HG03196 (cell line): ENCODE results near the gene NOL9.

Source experiments
- ATAC-seq: cut with Tn5 transposase; IDR thresholded peaks from one replicate; pipeline ENCODE4 v1.9.1; 2021; ENCODE audit not compliant: unreplicated experiment

Gene NOL9

DNA sequence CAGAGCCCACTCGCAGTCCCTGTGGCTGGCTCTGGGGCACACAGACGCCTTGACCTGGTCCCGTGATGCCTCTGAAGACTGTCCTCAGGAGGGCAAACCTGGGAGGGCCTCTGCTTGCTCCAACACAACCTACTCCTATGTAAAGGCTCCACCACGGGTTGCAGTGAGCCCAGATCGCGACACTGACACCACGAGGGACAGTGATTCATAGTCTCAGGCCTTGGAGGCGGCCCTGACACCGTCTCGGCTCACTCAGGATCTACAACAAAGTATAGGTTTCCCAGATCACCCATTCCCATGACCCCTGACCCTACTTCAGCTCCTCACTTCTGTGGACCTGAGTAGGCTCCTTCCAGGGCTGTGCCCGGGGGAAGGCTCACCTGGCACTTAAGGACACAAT, 28.0 kb downstream of the NOL9 start:
- no peak for ATAC-seq

DNA sequence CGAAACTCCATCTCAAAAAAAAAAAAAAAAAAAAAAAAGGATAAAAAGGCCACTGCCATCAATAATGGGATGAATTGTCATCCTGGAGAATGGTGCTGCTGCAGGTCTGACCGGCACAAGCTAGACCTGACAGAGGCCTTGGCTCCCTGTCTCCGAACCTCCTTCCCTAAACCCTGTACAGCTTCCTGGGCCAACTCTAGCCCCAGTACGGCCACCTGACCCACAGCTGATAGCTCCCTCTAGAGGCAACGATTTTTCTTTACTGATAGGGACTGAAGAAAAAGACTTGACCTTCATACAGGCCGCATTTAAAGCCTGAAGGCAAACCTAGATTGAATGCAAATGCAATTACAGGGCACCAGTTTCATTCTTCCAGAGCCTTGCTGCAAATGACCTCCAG, 30.7 kb downstream of the NOL9 start:
- no peak for ATAC-seq

DNA sequence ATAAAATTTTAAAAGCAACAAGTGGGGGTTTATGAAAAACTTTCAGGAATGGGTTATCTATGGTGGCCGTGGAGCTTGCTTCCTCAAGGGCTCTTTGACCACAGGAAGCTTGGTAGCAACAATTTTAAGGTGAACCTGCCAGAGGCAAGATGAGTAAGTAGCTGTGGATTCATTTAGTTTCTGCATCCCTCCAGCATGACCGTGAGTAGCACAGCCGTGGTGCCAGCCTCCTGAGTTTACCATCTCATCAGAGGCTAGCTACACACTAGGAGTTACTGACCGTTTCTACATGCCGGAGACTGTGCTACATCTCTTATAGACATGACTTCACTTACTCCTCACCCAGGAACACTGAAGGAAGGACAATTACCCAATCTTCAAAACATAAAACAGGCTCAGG, 32.8 kb downstream of the NOL9 start:
- no peak for ATAC-seq

DNA sequence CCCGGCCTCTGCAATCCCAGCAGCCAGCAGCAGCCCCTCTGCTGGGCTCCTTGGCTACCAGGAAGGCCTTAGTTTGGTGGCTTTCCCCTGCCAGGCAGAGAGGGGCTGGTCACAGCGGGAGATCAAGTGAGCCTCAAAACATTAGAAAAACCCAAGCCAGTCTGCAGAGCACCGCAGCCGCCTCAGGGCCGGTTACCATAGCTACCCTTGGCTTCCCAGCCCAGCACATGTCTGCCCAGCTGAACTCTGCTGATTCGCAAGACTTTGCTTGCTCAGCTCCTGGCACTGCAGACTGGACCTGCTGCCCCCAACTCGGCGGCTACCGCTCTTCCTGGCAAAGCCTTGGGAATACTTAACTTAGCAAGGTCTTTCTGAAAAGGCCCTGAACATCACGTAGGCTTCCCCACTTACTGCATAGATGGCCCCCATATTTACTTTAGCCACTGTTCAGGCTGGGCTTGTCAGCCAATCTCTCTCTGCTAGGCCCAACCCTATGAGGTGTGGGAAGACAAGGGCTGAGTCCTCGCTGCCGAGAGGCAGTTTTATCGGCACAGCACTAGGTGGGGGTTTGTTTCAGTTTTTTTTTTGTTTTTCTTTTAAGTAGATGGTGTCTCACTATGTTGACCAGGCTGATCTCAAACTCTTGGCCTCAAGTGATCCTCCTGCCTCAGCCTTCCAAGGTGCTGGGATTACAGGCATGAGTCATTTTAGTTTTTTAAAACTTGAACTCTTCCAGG, 34.2 kb downstream of the NOL9 start:
- no peak for ATAC-seq

DNA sequence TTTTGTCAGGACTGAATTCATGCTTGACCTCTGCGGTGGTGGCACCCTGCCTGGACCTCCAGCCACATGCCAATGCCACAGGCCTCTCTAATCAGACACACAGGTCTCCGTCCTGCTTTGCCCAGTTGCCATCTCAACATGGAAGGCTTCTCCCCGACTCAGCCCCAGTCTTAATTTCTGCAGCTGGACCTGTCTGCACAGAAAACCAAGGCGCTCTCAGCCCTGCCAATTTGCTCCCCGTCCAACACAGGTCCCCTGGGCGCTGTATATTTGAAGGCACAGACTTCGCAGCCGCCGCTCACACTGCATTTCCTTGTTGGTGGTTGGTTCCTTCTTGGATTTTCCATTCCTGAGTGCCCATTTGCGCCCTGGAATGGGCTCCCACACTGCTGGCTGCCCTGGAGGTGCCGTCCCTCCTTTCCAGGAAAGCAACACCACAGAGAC, 34.8 kb downstream of the NOL9 start:
- no peak for ATAC-seq

DNA sequence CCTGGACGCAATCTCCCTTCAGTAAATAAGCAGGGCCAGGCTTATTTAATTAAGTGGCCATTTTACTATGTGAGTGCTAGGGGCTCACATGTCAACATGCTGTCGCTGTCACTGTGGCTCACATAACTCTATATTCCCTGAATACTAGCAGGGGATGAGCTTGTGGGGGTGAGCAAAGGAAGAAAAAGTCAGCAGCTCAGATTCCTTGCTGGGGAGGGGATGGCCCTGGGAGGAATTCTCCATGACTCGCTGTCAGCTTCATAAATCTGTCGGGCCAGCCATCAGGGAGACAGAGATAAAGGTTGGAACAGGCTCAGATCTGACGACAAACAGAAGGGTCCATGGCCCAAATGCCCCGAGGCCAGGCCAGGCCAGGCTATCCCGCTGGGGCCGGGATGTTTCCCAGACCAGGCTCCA, 36.9 kb downstream of the NOL9 start:
- ATAC-seq = no peak

DNA sequence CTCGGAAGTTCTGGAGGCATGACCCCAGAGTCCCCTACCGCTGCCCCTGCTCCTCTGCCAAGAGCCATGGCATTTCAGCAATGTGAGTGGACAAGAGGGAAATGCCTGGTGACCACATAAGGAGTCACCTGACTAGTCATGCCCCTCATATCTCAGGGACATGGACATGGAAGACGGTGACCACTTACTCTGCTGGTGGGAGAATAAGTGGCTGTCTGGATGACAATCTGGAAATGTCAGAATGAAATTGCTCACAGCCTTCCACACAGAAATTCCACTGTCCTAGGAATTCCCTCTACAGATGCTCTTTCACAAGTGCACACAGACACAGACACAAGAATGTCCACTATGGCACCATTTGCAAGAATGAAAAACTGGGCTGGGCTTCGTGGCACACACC, 38.5 kb downstream of the NOL9 start:
- no peak for ATAC-seq

DNA sequence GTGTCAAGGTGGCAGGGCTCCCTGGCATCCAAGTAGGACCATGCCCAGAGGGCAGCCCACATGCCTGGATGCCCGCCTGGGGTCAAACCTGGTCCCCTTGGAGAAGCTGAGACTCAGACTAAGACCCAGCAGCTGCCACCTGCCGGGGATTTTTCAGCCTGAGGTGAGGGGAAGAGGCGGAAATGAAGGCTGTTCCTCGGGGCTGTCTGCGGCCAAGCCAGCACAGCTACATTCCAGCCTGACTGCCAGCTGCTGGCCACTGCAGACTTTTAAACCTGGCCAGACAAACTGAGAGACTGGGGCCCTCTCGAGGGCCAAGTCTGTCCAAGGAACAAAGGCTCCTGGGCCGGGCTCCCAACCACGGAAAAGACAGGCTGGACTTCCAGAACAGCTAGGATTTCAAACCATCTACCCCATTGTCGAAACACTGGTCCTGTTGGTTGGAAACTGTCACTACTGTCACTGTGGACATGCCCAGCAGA, 41.0 kb downstream of the NOL9 start:
- no peak for ATAC-seq

DNA sequence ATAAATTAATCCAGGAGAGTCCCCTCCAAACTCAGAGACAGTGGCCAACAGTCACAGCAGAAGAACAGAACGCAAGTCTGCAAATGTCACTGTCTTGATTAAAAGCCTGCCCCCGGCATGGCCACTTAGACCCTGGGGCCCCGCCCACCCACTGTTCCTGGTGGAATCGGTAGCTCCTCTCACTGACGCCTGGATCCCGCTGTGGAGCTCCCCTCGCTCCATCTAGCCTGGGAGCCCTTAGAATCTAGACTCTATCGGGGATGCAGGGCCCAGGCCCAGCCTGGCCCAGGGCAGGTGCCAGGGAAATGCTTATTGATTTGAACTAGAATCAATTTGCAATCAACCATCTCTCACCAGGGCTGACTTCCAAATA, 41.4 kb downstream of the NOL9 start:
- ATAC-seq = no peak

DNA sequence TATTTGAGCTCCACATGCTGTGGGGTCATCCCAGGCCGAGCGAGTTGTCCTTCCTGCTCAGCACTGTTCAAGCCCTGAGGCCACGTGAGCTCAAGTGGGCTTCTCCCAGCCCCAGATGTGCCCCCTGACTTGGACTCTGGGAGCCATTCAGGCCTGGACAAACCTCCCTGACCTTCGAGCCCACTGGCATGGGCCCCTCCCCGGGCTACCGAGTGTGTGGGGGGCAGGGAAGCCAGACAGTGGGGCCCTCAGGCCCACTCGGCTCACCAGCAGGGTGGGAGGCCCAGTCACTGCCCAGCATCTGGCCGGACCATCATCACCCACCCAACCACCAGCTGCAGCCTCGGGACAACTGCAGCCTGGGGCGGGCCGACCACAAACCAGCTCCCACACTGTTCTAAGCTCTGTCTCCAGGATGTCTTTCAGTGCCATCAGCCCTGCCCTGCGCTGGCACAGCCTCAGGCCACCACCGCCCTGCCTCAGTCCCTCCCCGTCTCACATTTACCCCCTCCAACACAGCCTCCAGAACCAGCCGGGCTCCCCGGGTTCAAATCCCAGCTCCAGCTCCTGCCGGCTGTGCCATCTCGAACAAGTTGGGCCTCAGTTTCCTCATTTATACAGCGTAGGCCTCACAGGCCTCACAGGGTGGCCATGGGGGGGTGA, 41.9 kb downstream of the NOL9 start:
- no peak for ATAC-seq

DNA sequence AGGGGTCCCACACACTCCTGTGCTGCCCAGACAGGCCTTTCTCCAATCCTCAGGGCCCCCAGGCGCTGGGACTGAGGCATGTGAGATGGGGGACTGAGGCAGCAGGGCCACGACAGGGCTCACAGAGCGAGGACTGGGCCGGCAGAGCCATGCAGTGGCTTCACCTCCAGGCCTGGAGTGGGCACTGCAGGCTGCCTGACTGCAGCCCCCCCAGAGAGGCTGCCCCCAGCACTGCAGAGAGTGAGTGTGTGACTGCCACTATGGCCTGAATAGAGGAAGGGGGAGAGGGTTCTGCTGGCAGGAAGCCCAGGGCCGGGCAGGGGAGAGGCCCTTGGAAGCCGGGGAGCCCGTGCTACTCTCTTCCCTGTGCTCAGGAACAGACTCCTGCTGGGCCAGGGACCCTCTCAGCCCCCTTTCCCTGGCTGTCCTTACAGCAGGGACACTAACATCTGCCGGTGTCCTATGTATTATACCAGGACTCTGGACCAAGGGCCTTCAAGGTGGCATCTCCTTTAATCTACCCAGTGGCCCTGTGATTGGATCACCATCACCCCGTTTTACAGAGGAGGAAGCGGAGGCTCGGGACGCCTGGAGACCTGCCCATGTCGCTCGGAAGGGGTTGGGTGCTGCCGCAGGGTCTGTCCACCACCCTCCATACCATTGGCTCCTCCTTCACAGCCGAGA, 42.6 kb downstream of the NOL9 start:
- no peak for ATAC-seq

DNA sequence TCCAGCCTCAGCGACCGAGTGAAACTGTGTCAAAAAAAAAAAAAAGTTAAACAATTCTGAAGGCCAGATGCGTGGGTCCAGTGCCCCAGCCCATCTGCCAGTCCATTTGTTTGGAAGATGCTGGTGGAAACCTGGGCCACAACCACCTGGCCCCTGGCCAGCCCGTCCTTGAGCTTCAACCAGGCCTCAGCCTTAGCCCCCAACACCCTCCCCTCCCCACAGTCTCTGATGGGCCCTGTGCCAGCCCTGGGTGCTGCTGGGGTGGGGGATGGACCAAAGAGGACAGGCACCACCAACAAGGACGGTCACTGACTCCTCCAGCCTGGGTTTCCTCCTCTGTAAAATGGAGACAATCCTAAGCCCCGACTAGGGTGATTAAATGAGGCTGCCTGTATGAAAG, 43.3 kb downstream of the NOL9 start:
- no peak for ATAC-seq

DNA sequence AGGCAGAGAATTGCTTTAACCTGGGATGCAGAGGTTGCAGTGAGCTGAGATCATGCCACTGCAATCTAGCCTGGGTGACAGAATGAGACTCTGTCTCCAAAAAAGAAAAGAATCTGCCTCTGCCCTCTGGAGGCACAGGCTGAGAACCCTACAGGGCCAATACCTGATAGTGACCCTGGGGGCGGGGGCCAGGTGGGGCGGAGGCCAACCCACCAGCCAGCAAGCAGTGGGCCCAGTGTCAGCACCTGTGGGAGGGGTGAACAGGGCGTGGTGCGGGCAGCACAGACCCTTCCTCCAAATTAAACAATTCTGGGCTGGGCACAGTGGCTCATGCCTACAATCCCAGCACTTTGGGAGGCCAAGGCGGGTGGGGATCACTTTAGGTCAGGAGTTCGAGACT, 43.8 kb downstream of the NOL9 start:
- no peak for ATAC-seq

DNA sequence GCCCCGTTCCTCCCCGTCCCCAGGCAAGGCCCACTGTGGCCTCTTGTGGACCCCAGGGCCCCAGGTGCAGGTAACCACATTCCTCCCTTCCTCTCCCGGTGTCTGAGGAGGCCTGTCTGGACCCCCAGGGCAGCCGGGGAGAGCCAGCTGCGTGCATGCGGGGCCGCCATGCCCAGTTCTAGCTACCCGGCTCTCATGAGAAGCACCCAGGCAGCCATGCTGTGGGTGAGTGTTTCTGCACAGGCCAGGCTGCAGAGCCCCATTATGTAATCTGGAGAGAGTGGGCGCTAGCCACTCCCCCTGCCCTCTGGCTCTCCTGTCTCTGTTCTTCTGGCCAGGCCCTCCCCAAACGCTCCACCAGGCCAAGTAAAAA, 44.4 kb downstream of the NOL9 start:
- ATAC-seq = no peak

DNA sequence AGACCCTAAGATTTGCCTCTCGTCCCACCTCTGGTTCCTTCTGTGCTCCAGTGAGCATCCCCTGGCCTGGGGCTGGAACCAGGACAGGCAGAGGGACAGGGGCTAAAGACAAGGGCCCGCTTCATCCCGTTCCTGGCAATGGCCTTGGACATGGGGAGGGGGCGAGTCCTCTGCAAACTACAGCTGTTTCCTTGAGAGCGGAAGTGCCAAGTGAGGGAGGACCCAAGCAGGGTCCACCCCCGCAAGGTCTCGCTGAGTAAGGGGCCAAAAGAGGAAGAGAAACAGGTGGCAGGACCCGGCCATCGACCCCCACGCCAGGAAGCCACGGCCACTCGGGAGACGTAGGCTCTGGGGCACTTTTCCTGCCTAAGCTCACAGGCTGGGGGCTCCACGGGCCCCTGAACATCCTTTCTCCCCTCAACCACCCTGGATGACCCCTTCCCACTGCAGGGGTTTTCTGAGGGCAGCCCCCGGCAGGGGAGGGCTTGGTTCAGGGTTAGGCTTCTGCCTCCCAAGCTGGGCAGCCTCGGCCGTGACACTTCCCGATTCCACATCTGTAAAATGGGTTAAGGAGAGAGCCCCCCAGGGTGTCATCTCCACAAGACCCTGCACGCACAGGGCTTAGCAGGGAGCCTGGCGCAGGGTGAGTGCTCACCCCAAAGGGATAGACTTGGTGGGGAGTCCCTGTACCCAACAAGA, 44.9 kb downstream of the NOL9 start:
- no peak for ATAC-seq

DNA sequence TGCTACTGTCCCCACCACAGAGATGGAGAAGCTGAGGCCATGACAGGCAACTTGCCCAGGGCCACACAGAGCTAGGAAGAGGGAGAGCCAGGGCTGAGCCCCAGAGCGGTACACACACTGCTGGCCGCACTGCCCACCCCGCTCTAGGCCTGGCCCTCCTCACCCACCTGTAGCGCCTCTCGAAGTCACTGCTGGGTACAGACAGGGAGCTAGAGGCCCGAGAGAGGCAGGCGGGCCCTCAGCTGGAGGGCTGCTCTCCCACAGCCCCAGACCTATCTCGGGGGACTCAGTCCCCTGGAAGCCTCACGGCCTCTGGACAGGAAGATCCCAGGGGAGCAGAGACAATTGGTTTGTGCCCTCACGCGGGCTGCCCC, 45.5 kb downstream of the NOL9 start:
- ATAC-seq = no peak

DNA sequence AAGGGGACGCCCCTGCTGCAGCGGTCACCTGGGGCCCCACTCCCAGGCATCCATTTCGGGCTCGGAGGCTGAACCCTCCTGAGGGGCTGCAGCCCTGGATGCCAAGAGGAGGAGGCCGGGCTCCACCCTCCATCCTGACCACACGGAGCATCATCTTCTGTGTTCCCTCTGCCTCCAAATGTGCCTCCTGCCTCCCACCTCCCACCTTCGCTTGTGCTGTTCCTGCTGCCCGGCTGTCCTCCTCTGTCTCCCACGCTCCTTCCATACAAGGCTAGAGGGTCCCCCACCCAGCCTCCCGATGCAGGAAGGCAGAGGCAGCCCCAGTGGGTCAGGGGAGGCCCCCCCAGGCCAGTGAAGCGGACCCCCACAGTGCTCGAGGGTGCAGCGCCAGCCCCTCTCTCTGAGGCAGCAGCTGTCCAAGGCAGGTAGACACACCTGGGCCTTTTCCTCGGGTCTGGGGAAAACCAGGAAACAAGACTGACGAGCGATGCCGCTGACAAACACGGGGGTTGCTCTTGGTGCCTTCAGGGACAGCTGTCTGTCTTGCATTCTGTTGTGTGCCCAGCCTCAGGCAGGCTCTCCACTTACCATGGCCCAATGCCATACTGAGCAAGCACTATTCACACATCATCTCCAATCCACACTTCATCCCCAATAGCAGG, 46.0 kb downstream of the NOL9 start:
- ATAC-seq = no peak

DNA sequence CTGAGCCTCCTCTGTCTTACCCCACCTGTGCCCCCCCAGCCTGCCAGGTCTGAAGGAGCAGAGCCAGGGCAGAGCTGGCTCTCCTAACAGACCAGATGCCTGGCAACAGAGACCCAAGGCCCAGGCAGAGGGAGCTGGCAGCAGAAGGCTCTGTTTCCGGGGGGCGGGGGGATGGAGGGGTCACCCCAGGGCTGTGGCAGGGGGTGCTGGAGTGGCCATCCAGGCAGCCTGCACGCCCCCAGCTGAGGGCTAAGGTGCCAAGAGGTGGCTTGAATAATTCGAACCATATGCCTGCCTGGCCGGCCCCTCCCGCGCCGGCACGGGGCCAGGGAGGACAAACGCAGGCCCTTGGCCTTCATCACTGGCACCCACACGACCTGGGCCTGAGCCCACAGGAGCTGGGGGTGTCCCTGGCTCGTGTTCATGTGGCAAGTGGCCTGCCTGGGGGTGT, 46.8 kb downstream of the NOL9 start:
- no peak for ATAC-seq

DNA sequence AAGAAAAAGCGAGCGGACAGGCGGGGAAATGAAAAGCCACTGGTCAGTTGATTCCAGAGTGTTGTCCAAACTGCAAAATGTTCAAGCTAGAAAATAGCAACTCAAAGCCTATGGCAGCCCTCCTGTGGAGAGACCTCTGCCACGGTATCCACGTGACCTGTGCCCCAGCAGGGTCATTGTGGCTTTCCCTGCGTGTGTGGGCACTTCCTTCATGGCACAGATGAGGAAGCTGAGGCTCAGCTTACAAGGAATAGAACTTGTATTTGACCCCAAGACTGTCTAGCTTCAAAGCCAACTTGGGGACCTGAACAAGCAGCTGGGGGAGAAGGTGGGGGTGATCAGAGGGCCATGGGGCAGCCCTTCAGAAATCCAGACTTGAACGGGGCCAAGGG, 47.3 kb downstream of the NOL9 start:
- ATAC-seq = no peak

DNA sequence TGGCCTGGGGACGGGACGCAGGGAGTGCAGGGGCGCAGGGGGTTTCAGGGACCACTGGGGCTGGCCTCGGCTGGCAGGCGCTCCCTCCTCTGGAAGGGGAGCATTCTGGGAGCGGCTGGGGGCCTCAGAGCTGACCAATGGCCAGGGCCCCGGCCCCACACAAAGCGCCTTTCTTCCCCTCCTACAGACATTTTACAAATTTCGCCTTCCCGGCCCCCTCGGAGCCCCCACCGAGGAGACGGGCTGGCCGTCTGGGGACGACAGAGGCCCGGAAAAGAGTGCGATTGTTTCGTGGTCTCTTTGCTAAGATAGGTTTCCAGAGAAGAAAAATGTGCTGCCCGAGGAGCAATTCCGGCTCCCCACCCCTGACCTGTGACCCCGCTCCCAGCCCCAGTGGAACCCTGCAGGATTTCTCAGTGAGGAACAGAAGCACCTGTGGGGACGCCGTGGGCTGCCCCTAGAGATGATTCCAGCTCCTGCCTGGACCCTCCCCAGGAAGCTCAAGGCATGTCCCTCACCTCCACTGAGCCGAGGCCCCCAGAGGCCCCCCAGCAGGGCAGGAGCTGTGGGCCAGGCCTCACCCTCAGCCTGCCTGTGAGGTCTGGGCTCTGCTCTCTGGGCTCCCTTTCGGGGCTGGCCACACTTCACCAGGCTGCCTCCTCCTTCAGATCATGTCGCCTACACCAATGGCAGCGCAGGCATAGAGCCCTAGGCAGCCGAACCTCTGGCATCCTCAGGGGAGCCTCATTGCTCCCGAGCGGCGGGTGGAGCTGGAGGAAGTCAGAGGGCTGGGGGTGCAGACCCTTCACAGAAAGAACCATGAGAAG, 47.9 kb downstream of the NOL9 start:
- no peak for ATAC-seq
